PC-9 (cell line): ENCODE results near the gene RB1. TPM values are rescaled to one million over a fixed set of nuclear protein-coding genes. Genes with fewer than 3 reads are reported as not detected.

ENCODE experiments used
- BruUV-seq: library from RNA; stranded (reverse); fragments of 400-500 nt; replicated peaks from 2 replicates; lab custom pipeline; 2021; lab: Mats Ljungman, UMichigan
- CTCF ChIA-PET: fragments of 300-600 bp; sonication (Branson Sonifier 250); formaldehyde crosslinking; loops from one replicate; lab custom pipeline; 2022; ENCODE audit warnings: antibody characterized with exemption; lab: Charles Lee
- POLR2A ChIA-PET: fragments of 300-600 bp; sonication (Branson Sonifier 250); formaldehyde crosslinking; loops from one replicate; lab custom pipeline; 2022; ENCODE audit warnings: antibody characterized with exemption; ENCODE audit not compliant: unreplicated experiment; lab: Charles Lee
- DNase-seq, 2 experiments: peaks; one replicate each; pipeline versions ENCODE4 v3.0.0 to v3.0.0-alpha.2; 2015 to 2022; ENCODE audit warnings: mixed read lengths in 1 of 2
- H2AFZ ChIP-seq: fragments of 200-600 bp; sonication (generic); 2 replicates; pipeline ENCODE4 v1.8.1; 2017; ENCODE audit warnings: antibody characterized with exemption
- H3F3A ChIP-seq: fragments of 200-600 bp; sonication (generic); 2 replicates; pipeline ENCODE4 v1.8.1; 2017; ENCODE audit warnings: antibody characterized with exemption, mild to moderate bottlenecking, low read depth; ENCODE audit not compliant: insufficient read depth
- H3K27ac ChIP-seq: fragments of 200-600 bp; sonication (generic); 2 replicates; pipeline ENCODE4 v1.6.1; 2016; ENCODE audit warnings: mixed run types
- H3K27me3 ChIP-seq: fragments of 200-600 bp; sonication (generic); 2 replicates; pipeline ENCODE4 v1.6.1; 2016; ENCODE audit warnings: low read depth, mixed run types; ENCODE audit not compliant: insufficient read depth
- H3K36me3 ChIP-seq: fragments of 200-600 bp; sonication (generic); 2 replicates; pipeline ENCODE4 v1.6.1; 2016; ENCODE audit warnings: low read depth, mixed run types
- H3K4me1 ChIP-seq: fragments of 200-600 bp; sonication (generic); replicated peaks from 2 replicates; pipeline ENCODE4 v1.6.1; 2016; ENCODE audit warnings: mixed run types; ENCODE audit not compliant: insufficient read depth
- H3K4me2 ChIP-seq: fragments of 200-600 bp; sonication (generic); 2 replicates; pipeline ENCODE4 v1.6.1; 2017; ENCODE audit warnings: mixed run types
- H3K4me3 ChIP-seq: fragments of 200-600 bp; sonication (generic); 2 replicates; pipeline ENCODE4 v1.6.1; 2016; ENCODE audit warnings: mixed run types
- H3K79me2 ChIP-seq: fragments of 200-600 bp; sonication (generic); 2 replicates; pipeline ENCODE4 v1.6.1; 2017; ENCODE audit warnings: low read depth, mixed run types
- H3K9me2 ChIP-seq: fragments of 200-600 bp; sonication (generic); 2 replicates; pipeline ENCODE4 v1.8.1; 2017; ENCODE audit warnings: mild to moderate bottlenecking; ENCODE audit not compliant: insufficient read depth
- H3K9me3 ChIP-seq: fragments of 200-600 bp; sonication (generic); 2 replicates; pipeline ENCODE4 v1.8.1; 2016; ENCODE audit warnings: low read depth; ENCODE audit not compliant: insufficient read depth
- H4K20me1 ChIP-seq: fragments of 200-600 bp; sonication (generic); 2 replicates; pipeline ENCODE4 v1.8.1; 2017; ENCODE audit not compliant: insufficient read depth
- CTCF ChIP-seq: fragments of 200-600 bp; sonication (generic); conservative IDR thresholded peaks from 2 replicates; pipeline ENCODE4 v1.6.1; 2017; ENCODE audit warnings: mixed run types, antibody characterized with exemption, mild to moderate bottlenecking, moderate library complexity
- EZH2 ChIP-seq: fragments of 200-600 bp; sonication (generic); IDR thresholded peaks from 2 replicates; pipeline ENCODE4 v1.8.0; 2017; ENCODE audit warnings: antibody characterized with exemption, low read depth
- intact Hi-C: fragments of 100-400 bp; cut with micrococcal nuclease; formaldehyde crosslinking; loops from one replicate; pipeline ENCODE4 v1.10.0; 2022; ENCODE audit not compliant: unreplicated experiment
- total RNA-seq: library from RNA; stranded (reverse); gene quantifications from 2 replicates; pipeline ENCODE4 v1.2.3, GENCODE V29; 2021

The RB1 gene
- total RNA-seq, 1 experiment from 2014 or later = 23.7 TPM

GRCh38 chr13:48489666-48490065, 186.1 kb downstream of the RB1 start:
- Histone ChIP-seq H3F3A (peaks cover 5% of the 10 kb centered on the region; the same call in 1 of the 2 replicates), H3K9me3 (no peaks in the 10 kb centered on the region), H3K27me3 (no peaks in the 10 kb centered on the region), H4K20me1 (no peaks in the 10 kb centered on the region), H3K36me3 (no peaks in the 10 kb centered on the region), H3K4me2 (no peak overlapping the region), H2AFZ (no peak overlapping the region), H3K4me1 (0 out of 2 replicates have a peak, but pooled peaks cover 4% of the 10 kb centered on the region), H3K9me2 (no peaks in the 10 kb centered on the region), H3K4me3 (no peak overlapping the region), H3K27ac (no peak overlapping the region), H3K79me2 (no peaks in the 10 kb centered on the region)
- no TSS peak for BruUV-seq
- ChIA-PET CTCF (no interaction called here), POLR2A (no interaction called here)
- intact Hi-C loops = no loop called here
- DNase-seq = no peak
- TF ChIP-seq EZH2 (no peak), CTCF (no peak)

- no peaks in the 10 kb centered on the region for H4K20me1 ChIP-seq
- H3F3A ChIP-seq = peaks cover 5% of the 10 kb centered on the region; the same call in 1 of the 2 replicates
- H3K27ac ChIP-seq = no peak overlapping the region
- no peak for DNase-seq
- H3K9me3 ChIP-seq = no peaks in the 10 kb centered on the region
- H3K36me3 ChIP-seq = no peaks in the 10 kb centered on the region
- no peak overlapping the region for H2AFZ ChIP-seq
- no TSS peak for BruUV-seq
- H3K4me2 ChIP-seq = no peak overlapping the region
- intact Hi-C loops = no loop called here
- H3K4me3 ChIP-seq = no peak overlapping the region
- POLR2A ChIA-PET = no interaction called here
- TF ChIP-seq EZH2 = no peak
- no peak for TF ChIP-seq CTCF
- no peaks in the 10 kb centered on the region for H3K27me3 ChIP-seq
- H3K9me2 ChIP-seq = no peaks in the 10 kb centered on the region
- no peaks in the 10 kb centered on the region for H3K79me2 ChIP-seq
- 0 out of 2 replicates have a peak, but pooled peaks cover 4% of the 10 kb centered on the region for H3K4me1 ChIP-seq
- CTCF ChIA-PET = no interaction called here
Measured at GRCh38 chr13:48490241-48490640, 186.7 kb downstream of the RB1 start.

- no peak overlapping the region for H3K4me3 ChIP-seq
- no peaks in the 10 kb centered on the region for H4K20me1 ChIP-seq
- no peaks in the 10 kb centered on the region for H3K27me3 ChIP-seq
- no peaks in the 10 kb centered on the region for H3K79me2 ChIP-seq
- peaks cover 5% of the 10 kb centered on the region; the same call in 1 of the 2 replicates for H3F3A ChIP-seq
- no peaks in the 10 kb centered on the region for H3K9me3 ChIP-seq
- H2AFZ ChIP-seq = no peak overlapping the region
- no peak overlapping the region for H3K4me2 ChIP-seq
- TF ChIP-seq CTCF (no peak), EZH2 (no peak)
- ChIA-PET POLR2A (no interaction called here), CTCF (no interaction called here)
- intact Hi-C loops = no loop called here
- no TSS peak for BruUV-seq
- 0 out of 2 replicates have a peak, but pooled peaks cover 4% of the 10 kb centered on the region for H3K4me1 ChIP-seq
- no peak overlapping the region for H3K27ac ChIP-seq
- DNase-seq = no peak
- no peaks in the 10 kb centered on the region for H3K36me3 ChIP-seq
- H3K9me2 ChIP-seq = no peaks in the 10 kb centered on the region
Measured at GRCh38 chr13:48491423-48492095, 188.0 kb downstream of the RB1 start.
